ENCODE measurements around the gene FAM72A.

Gene FAM72A

DNA sequence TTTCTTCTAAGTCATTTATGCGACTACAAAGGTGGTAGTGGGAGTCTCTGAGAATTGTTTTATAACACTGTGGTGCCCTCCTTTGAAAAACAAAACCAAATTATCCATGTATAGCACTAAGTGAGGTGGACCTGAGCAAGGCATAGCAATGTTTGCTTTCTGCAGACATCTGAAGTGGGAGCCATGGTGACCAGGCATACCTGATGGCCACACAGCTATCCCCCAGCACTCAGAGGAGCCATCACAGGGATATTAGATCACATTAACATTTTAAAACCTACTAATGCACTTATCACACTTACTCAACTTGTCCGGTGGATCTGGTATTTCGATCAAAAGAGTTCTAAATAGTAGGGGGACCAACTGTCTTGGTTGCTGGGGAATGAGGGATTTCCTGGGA is 60.6 kb downstream of the FAM72A start:
- peak overlapping the region; percentile 22; the same call in 1 of the 2 replicates for H3K27ac ChIP-seq
- TF ChIP-seq, protein P1, sequence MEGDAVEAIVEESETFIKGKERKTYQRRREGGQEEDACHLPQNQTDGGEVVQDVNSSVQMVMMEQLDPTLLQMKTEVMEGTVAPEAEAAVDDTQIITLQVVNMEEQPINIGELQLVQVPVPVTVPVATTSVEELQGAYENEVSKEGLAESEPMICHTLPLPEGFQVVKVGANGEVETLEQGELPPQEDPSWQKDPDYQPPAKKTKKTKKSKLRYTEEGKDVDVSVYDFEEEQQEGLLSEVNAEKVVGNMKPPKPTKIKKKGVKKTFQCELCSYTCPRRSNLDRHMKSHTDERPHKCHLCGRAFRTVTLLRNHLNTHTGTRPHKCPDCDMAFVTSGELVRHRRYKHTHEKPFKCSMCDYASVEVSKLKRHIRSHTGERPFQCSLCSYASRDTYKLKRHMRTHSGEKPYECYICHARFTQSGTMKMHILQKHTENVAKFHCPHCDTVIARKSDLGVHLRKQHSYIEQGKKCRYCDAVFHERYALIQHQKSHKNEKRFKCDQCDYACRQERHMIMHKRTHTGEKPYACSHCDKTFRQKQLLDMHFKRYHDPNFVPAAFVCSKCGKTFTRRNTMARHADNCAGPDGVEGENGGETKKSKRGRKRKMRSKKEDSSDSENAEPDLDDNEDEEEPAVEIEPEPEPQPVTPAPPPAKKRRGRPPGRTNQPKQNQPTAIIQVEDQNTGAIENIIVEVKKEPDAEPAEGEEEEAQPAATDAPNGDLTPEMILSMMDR (conservative IDR thresholded peaks at IDR 0.05) = no peak

DNA sequence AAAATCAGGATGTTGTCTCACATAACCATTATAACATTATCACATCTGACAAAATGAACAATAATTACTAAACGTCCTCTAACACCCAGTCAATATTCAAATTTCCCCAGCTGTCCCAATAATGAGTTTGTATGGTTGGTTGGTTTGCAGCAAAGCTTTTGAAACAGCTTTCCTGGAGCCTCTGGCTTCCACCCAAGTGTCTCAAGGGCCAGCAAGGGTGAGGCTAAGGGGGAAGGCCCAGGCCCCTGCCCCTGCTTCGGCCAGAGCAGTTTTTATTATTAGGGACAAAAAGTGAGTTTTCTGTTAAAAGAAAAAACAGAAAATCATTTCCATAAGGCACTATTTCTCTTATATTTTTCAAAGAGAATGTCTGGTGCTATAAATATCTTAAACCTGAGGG is 66.4 kb downstream of the FAM72A start:
- H3K27ac ChIP-seq = no peak overlapping the region
- TF ChIP-seq, protein P1 (conservative IDR thresholded peaks at IDR 0.05) = no peak
